Testis (tissue), 2 donors: ENCODE measurements around the gene SMPD2.

Source experiments
- POLR2A ChIP-seq: fragments of 450-650 bp; IDR thresholded peaks from one replicate; pipeline ENCODE4 v1.6.1; 2017; ENCODE audit warnings: antibody characterized with exemption, mild to moderate bottlenecking, moderate library complexity
- TF ChIP-seq, protein P1 (sequence below), 3 experiments: fragments of 450-650 bp in 2 of 3; fragments of 200-600 bp in 1 of 3; sonication (generic) in 1 of 3; IDR thresholded peaks; one replicate each; pipeline ENCODE4 v1.5.1; 2016 to 2019; ENCODE audit warnings: antibody characterized with exemption in 3 of 3, mild to moderate bottlenecking in 2 of 3, moderate library complexity in 1 of 3

DNA sequence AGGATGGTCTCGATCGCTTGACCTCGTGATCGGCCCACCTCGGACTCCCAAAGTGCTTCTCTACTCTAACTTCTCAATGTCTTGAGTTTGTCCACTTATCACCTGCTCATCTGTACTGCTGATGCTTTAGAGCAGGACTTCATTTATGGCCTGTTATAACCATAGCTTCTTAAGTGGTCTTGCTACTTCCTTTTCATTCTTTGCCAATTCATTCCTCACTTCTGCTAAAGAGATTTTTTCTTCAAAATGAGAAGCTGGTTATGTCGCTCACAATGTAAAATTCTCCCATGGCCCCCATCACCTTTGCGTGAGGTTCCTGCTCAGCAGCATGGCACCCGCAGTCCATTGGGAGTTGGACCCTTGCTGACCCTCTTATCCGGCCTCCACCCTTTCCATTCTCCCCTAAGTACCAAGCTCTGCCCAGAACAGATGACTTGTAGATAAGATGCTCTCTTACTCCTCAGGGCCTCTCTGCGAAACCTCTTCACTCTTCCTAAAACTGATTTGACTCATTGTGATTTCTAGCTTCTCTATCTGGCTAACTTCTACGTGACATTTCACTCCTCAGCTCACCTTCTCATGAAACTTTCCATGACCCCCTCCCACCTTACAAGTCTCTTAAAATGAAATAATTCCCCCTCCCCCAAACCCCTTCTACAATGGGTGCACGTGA, 44.3 kb upstream of the SMPD2 start:
- no peak for TF ChIP-seq POLR2A
- TF ChIP-seq, protein P1, sequence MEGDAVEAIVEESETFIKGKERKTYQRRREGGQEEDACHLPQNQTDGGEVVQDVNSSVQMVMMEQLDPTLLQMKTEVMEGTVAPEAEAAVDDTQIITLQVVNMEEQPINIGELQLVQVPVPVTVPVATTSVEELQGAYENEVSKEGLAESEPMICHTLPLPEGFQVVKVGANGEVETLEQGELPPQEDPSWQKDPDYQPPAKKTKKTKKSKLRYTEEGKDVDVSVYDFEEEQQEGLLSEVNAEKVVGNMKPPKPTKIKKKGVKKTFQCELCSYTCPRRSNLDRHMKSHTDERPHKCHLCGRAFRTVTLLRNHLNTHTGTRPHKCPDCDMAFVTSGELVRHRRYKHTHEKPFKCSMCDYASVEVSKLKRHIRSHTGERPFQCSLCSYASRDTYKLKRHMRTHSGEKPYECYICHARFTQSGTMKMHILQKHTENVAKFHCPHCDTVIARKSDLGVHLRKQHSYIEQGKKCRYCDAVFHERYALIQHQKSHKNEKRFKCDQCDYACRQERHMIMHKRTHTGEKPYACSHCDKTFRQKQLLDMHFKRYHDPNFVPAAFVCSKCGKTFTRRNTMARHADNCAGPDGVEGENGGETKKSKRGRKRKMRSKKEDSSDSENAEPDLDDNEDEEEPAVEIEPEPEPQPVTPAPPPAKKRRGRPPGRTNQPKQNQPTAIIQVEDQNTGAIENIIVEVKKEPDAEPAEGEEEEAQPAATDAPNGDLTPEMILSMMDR (IDR thresholded peaks at IDR 0.05): no peak
